HEK293 (cell line): ENCODE data around the gene KIF23.

Experiments used
- ATF2 ChIP-seq: fragments of 450-650 bp; formaldehyde crosslinking; IDR thresholded peaks from 2 replicates; pipeline ENCODE4 v1.5.1; 2016; ENCODE audit warnings: missing biosample characterization, missing genetic modification characterization, low read depth
- CTCF ChIP-seq: fragments of 450-650 bp; formaldehyde crosslinking; IDR thresholded peaks from 2 replicates; pipeline ENCODE4 v1.5.1; 2016; ENCODE audit warnings: missing biosample characterization, missing genetic modification characterization
- MZF1 ChIP-seq: fragments of 450-650 bp; formaldehyde crosslinking; IDR thresholded peaks from 2 replicates; pipeline ENCODE4 v1.5.1; 2017; ENCODE audit warnings: missing biosample characterization, missing genetic modification characterization, borderline replicate concordance
- TRIM28 ChIP-seq: IDR thresholded peaks from 2 replicates; pipeline ENCODE4 v1.6.1; 2011; ENCODE audit warnings: low read length, control low read depth, borderline replicate concordance
- TSHZ1 ChIP-seq: fragments of 450-650 bp; formaldehyde crosslinking; IDR thresholded peaks from 2 replicates; pipeline ENCODE4 v1.5.1; 2016; ENCODE audit warnings: missing biosample characterization, missing genetic modification characterization, borderline replicate concordance
- YY1 ChIP-seq: fragments of 450-650 bp; formaldehyde crosslinking; IDR thresholded peaks from 2 replicates; pipeline ENCODE4 v1.5.1; 2018; ENCODE audit warnings: missing biosample characterization, missing genetic modification characterization
- ZNF10 ChIP-seq: fragments of 450-650 bp; formaldehyde crosslinking; IDR thresholded peaks from 2 replicates; pipeline ENCODE4 v1.5.1; 2017; ENCODE audit warnings: missing biosample characterization, missing genetic modification characterization
- ZNF174 ChIP-seq: fragments of 450-650 bp; formaldehyde crosslinking; IDR thresholded peaks from 2 replicates; pipeline ENCODE4 v1.5.0; 2017; ENCODE audit warnings: missing biosample characterization, mild to moderate bottlenecking, missing genetic modification characterization
- ZNF24 ChIP-seq: fragments of 450-650 bp; formaldehyde crosslinking; IDR thresholded peaks from 2 replicates; pipeline ENCODE4 v1.5.1; 2016; ENCODE audit warnings: missing biosample characterization, missing genetic modification characterization
- ZNF274 ChIP-seq, 2 experiments: fragments of 200-500 bp in 1 of 2; fragments of 450-650 bp in 1 of 2; sonication (Bioruptor generic) in 1 of 2; formaldehyde crosslinking in 1 of 2; IDR thresholded peaks; 2 replicates each; pipeline versions ENCODE4 v1.5.1 to v1.6.1; 2014 to 2016; ENCODE audit warnings: borderline replicate concordance in 1 of 2, inconsistent platforms in 1 of 2, low read length in 1 of 2, missing biosample characterization in 1 of 2, missing genetic modification characterization in 1 of 2
- ZNF350 ChIP-seq: fragments of 450-650 bp; formaldehyde crosslinking; IDR thresholded peaks from 2 replicates; pipeline ENCODE4 v1.5.0; 2017; ENCODE audit warnings: missing biosample characterization, mild to moderate bottlenecking, missing genetic modification characterization
- ZNF654 ChIP-seq: fragments of 450-650 bp; formaldehyde crosslinking; IDR thresholded peaks from 2 replicates; pipeline ENCODE4 v1.5.1; 2016; ENCODE audit warnings: low read depth, missing biosample characterization, missing genetic modification characterization
- ZNF777 ChIP-seq: fragments of 450-650 bp; formaldehyde crosslinking; IDR thresholded peaks from 2 replicates; pipeline ENCODE4 v1.5.1; 2017; ENCODE audit warnings: missing biosample characterization, missing genetic modification characterization, borderline replicate concordance
- TF ChIP-seq, protein P1 (sequence below): fragments of 450-650 bp; formaldehyde crosslinking; IDR thresholded peaks from 2 replicates; pipeline ENCODE4 v1.5.1; 2016; ENCODE audit warnings: missing biosample characterization, missing genetic modification characterization

DNA sequence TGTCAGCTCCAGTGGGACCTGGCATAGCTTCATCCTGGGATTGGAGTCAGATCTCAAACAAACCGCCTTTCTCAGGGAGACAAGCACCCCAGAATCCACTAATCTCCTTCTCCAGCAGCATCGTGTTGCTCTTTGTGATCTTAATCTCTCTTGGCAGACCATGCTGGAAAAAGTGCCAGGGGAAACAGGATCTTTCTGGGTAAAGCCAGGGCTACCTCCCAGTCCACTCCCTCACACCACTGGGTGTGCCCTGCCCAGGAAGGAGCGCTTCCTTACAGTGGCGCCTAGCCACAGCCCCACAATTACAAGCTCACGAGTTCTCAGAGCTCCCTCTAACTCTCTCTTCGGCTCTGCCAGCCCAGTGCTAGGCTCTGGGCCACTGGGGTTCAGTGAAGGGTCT lies 70.7 kb downstream of the KIF23 start:
- TF ChIP-seq CTCF (tag by site-specific recombination), result no peak
- TF ChIP-seq TSHZ1, result no peak
- no peak for TF ChIP-seq ZNF777 (tag by site-specific recombination)
- TF ChIP-seq TRIM28, result no peak
- no peak for TF ChIP-seq ZNF654
- TF ChIP-seq ZNF10 (tag by site-specific recombination), result no peak
- no peak for TF ChIP-seq ATF2 (tag by site-specific recombination)
- no peak for TF ChIP-seq ZNF24 (tag by site-specific recombination)
- no peak for TF ChIP-seq MZF1
- no peak for TF ChIP-seq YY1 (tag by site-specific recombination)
- TF ChIP-seq ZNF350, result no peak
- no peak for TF ChIP-seq ZNF274 (IDR thresholded peaks at IDR 0.05; ENCODE audit: low read length)
- no peak for TF ChIP-seq ZNF274 (tag by site-specific recombination; IDR thresholded peaks at IDR 0.05; ENCODE audit: borderline replicate concordance)
- no peak for TF ChIP-seq ZNF174 (tag by site-specific recombination)
- TF ChIP-seq, protein P1, sequence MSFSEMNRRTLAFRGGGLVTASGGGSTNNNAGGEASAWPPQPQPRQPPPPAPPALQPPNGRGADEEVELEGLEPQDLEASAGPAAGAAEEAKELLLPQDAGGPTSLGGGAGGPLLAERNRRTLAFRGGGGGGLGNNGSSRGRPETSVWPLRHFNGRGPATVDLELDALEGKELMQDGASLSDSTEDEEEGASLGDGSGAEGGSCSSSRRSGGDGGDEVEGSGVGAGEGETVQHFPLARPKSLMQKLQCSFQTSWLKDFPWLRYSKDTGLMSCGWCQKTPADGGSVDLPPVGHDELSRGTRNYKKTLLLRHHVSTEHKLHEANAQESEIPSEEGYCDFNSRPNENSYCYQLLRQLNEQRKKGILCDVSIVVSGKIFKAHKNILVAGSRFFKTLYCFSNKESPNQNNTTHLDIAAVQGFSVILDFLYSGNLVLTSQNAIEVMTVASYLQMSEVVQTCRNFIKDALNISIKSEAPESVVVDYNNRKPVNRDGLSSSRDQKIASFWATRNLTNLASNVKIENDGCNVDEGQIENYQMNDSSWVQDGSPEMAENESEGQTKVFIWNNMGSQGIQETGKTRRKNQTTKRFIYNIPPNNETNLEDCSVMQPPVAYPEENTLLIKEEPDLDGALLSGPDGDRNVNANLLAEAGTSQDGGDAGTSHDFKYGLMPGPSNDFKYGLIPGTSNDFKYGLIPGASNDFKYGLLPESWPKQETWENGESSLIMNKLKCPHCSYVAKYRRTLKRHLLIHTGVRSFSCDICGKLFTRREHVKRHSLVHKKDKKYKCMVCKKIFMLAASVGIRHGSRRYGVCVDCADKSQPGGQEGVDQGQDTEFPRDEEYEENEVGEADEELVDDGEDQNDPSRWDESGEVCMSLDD (tag by site-specific recombination), result no peak
